Kasumi-1 (cell line): Measurements from ENCODE around the gene BTRC.

Source experiments
- DNase-seq, 2 experiments: peaks; one replicate each; lab custom pipeline; 2025; lab: John Stamatoyannopoulos, UW

Gene BTRC

DNA sequence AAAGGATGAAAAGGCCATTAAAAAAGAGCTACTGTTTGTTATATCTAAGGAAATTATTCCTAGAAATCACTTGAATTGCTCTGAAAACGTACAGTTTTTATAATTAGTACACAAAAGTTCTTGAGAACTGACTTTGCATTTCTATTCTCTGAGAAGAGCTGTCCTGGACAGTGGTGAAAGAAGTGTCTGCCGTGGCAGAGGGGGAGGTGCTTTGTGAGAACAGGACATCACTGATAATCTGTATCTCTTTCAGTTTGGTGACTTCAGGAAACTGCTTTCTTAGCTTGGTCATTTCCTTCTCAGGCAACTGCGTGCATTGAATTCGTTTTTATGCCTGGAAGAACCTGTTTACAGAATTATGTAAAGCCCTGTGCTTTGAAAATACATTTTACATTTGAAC, 182.0 kb downstream of the BTRC start:
- DNase-seq = no peak

DNA sequence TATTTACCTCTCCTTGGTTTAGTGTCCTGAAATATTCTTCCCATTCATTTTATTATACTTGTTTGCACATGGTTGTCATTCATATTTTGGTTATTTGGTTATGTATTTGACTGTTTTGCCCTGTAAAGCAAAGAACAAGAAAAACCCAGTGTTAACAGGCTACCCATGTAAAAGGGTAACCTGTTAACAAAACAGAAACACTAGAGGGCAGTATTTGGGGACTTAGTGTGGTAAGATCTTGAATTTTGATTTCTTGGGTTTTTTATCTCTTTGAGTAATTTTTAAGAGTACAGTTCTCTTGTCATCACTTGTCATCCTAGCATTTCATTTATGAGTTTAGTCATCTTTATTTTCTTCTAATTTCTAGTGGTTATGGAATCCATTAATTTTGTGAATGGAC, 182.8 kb downstream of the BTRC start:
- peak; percentile 51 to 81 for DNase-seq

DNA sequence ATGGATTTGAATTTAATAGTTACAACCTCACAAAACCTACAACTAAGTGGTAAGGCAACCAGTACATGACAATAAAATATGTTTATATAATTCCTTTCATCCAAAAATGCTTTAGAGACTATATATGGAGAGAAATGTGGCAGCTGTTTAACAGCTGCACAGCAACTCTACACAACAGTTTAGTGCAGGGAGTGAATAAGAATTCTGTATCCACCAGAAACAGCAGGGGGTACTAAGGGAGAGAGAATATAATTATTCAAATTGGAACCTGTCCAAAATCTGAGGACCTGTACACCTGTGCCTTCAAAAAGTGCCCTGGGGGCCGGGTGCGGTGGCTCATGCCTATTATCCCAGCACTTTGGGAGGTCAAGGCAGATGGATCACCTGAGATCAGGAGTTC, 184.5 kb downstream of the BTRC start:
- DNase-seq = no peak

DNA sequence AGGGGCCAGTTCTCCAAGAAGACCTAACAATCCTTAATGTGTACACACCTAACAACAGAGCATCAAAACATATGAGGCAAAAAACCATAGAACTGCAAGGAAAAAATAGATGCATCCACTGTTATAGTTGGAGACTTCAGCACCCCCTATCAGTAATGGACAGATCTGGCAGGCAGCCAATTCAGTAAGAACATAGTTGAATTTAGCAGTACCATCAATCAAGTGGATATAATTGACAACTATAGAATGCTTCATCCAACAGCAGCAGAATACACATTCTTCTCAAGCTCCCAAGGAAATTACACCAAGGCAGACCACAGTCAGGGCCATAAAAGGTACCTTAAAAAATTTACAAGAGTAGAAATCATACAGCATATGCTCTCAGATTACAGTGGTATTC, 191.9 kb downstream of the BTRC start:
- no peak for DNase-seq

DNA sequence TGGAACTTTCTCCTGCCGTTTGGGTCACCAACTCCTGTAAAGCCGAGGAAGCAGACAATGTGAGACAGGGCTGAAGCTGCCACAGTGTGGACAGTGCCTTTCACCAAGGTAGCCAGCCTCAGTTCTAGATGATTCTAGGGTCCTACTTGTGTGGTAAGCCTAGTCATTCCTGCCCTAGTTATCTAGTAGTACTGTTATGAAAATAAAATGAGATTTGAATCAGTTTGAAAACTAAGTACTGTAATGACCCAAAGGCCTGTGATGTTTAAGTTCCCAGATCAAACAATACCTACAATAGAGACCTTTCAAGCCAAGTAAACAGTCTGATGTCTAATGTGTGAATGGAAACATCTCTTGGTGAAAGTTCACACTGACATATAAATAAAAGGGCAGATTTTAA, 197.0 kb downstream of the BTRC start:
- DNase-seq = no peak

DNA sequence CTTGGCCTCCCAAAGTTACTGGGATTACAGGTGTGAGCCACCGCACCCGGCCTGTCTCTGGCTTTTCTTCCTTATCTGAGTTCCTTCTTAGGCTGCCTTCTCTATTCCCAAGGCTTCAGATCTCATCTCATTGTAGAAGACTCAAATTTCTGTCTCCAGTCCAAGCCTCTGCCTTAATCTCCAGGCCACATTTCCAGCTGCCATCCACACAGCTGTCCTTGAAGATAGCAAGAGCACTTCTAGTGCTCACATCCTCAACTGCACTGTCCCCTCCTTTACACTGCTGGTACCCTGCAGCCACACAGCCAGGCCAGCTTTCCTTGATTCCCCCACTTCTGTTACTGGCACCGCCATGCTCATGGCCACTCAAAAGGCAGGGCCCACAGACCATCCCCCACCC, 198.5 kb downstream of the BTRC start:
- DNase-seq = no peak

DNA sequence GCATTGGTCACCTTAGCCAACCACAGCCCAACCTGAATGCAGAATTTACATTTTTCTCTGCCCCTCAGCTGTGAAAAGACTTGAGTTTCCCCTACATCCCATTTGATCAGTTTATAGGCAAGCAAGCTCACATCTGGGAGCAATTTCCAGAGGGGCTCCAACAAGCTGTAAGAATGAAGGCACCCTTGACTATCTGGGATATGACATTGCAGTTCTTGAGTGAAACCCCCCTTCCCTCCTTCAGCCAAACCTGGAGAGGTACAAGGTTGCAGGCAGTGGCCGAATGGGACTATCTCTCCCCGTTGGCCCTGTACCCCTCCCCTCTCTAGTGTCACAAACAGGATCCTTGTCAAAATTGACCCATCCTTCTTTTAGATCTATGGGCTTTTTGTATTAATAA, 203.6 kb downstream of the BTRC start:
- DNase-seq = no peak

DNA sequence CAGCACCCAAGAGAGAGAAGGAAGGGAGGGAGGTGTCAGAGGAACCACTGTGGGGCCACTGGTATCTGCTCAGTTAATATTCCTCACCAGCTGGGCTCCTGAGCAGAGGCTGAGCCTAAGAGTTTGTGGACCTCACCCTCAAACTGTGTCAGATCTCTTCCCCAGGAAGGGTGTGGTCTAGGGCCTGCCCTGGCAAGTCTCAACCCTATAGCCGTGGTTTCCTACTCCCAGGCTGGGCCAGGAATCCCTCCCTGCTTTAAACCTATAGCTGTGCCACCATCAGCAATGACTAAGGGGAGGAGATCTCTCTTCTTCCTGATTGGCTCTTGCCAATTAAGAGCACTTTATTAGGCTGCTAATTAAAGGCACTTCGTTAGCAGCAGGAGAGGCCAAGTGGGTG, 204.2 kb downstream of the BTRC start:
- peak in 1 of 2 experiments; percentile 25 for DNase-seq

DNA sequence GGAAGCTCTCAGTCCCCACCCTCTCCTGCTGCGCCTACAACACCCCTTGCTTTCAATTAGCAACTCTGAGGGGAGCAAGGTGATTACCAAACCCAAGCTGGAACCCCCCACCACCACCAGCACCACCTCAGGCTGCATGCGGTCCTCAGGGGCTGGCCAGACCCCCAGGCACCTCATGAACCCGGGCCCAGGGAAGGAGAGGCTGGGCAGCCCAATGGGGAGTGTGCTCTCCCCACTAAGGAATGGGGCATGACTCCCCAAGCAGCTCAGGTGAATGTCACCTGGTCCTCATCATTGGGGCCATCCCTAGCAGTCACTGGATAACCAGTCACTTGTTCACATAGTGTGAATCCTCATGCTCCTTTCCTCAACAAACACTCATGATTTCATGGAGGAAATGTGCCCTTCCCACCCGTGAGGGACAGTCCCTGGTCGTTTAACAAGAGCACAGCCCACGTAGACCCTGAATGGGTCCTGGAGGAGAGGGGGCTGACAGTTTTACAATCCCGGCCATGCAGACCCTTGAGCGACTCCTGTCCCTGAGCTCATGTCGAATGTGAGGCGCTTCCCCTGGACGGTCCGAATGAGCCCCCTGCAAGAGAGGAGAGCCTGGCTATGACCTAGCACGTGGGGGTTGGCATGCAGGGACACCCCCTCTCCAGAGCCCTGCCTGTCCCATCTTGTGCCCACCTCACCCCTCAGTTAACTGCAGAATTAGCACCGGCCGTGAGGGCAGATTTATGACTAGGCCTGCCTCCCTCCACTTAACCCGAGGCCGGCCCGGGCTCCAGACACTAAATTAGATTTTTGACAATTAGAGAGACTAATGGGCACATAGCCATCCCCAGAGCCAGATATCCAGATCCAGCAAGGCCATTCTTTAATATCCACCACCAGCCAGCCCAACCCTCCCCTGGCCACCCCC, 205.0 kb downstream of the BTRC start:
- no peak for DNase-seq

DNA sequence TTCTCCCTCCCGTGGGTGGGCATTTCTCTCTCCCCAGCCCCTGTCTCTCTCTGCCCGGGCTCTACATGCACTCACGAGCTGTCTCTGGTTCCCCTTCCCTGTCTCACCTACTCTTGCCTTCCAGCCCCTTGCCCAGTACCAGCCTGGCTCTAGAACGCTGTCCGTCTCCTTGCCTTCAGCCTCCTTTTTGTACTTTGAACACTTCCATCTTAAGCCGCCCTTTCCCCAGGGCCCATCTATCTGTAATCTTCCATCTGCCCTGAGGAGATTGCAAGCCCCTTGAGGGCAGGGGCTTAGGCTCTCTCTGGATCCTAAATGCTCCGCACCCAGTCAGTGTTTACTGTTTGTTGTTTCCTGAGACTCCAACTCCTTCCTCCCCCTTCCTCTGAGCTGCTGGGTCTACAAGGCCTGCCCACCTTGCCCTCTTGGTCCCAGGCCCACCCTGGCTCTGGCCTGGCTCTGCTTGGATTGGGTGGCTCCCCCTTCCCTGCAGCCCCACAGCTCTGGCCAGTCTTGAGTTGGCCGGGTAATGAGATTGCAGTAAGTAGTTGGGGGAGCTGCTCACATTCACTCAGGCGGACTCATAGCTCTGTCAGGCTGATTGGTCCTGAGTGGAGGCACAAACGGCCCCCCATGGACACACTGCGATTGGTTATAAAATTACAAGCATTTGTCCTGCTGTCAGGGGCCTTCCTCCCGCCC, 205.8 kb downstream of the BTRC start:
- DNase-seq = no peak

DNA sequence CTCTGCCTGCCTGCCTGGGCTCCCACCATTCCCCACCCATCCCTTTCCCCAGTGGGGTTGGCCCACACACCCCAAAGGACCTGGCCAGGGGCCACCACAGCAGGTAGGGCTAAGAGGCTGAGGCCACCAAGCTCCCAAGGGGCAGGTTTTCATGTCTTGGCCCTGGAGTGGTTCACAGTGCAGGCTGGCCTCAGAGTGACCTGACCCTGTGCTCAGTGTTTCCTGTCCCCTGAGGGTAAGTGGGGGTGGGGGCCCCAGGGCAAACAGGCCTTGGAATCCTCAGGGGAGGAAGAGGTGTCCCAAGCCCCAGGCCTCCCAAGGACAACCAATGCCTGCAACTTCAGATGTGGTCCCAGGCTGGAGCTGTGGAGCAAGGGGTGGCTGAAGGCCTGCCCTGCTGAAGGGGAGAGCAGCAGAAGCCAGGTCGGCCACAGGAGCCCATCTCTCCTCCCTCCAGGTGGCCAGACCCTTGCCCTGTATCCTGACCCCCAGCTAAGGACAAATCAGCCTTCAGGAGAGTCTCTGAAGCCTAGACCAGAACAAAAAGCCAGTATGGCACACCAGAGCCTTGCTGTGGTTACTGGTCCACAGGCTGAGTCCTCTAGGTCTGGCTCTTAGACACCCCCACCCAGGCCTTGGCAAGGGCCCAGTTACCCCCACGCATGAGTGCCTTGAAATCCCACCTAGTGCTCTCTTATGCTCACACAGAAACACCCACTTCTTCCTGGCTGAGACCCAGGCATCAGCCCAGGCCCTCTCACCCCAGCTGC, 206.5 kb downstream of the BTRC start:
- DNase-seq = no peak

DNA sequence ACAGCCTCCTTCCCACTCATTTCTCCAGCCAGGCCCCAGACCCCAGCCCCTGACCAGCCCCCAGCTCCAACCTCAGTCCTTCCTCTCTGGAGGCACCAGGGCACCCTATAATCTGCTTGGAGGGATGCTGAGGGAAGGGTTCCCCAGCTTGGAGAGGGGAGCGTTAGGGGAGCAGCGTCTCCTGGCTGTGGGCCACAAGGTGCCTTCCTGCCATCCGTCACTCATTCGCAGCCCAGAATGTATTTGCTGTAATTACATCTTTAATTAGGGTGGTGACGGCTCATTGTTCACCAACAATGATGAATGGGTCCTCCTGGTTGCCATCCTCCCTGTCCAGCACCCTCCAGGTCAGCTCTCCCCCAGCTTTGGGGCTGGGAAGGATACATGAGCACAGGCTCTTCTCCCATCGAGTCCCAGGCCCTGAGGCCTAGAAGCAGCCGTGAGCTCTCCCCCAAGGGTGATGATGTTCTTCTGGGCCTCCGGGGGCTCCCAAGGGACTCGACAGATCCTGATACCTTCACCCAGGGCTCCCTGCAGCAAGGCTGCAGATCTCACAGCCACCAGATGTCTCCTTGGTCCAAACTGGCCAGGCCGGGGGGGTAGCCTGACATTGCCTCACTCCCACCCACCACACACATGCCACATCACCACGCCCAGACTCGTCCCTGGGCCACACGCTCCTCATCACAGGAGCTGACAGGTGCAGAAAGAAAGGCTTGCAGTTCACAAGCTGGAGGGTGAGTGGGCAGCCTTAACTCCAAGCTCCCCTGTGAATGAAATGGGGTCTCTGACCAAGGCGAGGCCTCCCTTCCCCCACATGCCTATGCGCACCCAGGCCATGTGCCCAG, 207.3 kb downstream of the BTRC start:
- no peak for DNase-seq

DNA sequence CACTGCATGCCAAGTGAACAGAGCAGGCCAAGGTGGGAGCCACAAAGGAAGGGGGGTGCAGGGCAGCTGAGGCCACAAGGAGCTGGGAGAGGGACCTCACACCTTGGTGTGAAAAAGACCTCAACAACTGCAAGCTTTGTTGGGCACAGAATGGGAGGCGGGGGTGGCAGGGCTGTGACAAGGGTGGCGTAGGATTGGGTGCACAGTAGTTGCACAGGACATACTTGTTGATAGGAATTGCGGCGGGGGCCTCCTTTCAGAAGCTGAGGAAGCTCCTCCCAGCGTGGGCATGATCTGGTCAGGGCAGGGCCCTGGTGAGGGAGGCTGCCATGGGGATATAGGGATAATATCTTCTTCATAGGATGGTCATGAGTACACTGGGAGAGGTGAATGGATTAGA, 208.3 kb downstream of the BTRC start:
- DNase-seq = no peak

DNA sequence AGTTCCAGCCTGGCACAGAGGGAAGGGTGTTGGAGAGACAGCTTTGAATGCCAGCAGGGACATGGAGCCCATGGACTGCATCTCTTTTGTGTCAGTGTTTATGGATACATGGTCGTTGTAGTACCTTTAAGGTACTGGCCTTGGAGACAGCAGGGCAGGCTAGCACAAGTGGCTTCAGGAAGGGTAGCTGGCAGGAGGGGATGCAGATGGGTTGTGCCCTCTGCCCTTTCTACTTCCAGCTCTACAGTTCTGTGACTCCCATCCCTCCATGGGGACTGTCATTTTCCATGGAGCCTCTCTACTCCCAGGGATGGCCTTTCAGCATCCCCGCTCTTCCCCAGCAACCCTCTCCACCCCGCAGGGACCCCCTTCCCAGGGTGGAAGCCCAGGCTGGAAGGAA, 209.0 kb downstream of the BTRC start:
- DNase-seq = no peak

DNA sequence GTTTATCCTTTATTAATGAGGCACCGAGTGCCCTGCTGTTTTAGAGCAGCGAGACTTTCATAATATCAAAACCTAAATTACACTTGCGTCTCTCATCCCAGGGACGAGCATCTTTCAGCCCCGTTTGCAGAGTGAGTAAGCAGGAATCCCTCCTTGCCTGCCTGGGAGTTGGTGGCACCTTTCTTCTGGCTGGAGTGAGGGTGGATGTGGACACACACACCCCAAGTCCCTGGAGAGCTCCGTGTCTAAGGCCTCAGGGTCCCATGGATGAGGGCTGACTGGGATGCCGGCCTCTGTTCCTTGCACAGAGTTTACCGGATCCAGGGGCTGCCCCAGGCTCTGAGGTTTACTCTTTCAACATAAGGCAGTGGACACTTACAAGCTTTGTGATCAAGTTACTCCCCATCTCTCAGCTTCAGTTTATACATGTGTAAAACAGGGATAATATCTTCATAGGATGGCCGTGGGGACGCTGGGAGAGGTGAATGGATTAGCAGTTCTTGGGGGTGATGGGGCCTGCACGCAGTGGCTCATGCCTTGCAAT, 209.6 kb downstream of the BTRC start:
- no peak for DNase-seq

DNA sequence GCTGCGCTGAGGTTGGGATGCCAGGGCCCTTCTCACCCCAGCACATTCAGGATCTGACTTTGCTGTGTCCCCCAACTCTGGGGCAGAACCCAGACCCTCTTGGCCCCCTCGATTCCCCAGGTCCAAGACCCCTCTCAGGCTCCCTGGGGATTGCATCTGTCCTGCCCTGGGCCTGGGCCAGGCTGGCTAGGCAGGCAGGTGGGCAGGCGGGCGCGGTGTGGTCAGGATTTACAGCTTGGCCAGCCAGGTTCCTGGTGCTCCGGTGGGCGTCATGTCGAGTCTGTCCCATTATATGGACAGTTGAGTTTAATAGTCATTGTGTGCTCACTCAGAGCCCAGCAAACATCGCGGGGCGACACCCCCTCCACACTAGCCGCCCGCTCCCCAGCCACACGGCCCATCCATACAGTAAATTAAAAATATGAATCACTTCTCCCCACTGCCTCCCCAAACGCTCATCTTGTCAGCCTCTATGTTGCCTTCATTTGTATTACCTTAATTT, 210.6 kb downstream of the BTRC start:
- DNase-seq = no peak

DNA sequence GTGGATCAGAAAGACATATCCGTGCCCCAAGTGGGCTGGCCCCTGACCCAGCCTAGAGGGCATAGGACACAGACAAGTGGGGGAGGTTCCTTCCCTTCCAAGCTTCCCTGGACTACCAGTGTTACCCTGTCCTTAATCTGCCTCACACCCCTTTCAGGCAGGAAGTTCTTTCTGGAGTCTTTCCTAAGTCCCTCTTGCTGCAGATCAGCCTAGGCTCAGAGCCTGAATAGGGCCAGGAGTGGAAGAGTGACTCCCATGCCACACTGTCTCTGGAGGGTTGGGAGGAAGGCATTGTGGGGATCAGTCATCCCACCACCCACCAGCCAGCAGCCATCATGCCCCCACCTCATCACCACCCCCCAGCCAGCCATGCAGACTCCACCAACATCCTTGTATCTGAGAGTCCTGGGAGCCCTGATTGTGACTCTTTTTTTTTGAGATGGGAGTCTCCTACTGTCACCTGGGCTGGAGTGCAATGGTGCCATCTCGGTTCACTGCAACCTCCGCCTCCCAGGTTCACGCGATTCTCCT, 211.5 kb downstream of the BTRC start:
- DNase-seq = no peak

DNA sequence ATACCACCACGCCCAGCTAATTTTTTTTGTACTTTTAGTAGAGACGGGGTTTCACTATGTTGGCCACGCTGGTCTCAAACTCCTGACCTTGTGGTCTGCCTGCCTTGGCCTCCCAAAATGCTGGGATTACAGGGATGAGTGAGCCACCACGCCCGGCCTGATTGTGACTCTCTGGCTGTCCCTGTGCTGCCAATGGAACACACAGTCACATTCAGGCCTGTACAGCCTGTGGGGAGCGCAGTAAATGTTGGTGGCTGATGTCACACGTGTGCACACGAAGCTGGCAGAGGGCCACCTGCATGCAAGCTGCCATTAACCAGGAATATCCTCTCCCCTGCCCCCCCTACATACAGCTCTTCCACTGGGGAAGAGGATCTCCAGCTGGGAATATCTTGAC, 212.0 kb downstream of the BTRC start:
- no peak for DNase-seq

DNA sequence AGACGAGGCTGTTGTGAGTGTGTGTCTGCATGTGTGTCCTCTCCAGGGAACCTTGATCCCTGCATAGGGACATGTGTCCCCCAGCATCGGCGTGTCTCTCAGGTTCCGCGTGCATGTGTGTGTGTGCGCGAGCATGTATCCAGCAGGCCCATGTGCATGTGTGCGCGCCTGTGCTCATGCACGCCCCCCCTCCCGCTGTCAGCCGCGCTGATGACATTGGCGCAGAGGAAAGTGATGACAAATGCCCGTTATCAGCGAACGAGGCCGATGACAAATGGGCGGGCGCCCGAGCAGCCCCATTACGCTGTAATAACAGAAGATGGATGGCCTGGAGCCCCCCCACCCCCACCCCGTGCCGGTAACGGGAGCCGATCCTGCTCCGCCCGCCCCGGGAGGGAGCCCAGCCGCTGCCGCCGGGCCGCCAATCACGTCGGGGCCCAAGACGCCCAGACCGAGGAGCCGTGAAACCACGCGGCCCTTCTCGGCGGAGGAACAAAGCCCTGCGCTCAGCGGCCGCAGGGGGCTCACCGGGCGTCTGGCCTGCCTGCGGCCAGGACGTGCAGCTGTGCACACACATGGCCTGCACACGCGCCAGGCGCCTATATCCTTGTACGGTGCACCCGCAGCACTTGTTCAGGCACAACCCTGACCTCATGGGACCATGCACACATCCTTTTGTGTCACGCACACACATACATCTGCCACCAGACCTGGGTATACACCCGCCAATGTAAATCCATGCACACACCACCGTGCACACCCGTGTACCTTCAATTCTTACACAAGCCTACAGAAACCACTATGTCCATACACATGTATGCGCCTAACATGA, 212.6 kb downstream of the BTRC start:
- peak in 1 of 2 experiments; percentile 7 for DNase-seq
